Mesodermal cell (in vitro differentiated cells): ENCODE results near the gene CFAP107.
"Not testable (repeated sequence)": the region's sequence is repeated elsewhere in the genome, so short reads cannot be mapped to it uniquely, and the experiment has no call there.

ENCODE experiments used
- H3K27ac ChIP-seq: 2 replicates; pipeline ENCODE4 v1.7.0; 2013; ENCODE audit warnings: mild to moderate bottlenecking, low read depth, low read length, moderate library complexity; ENCODE audit not compliant: severe bottlenecking
- H3K36me3 ChIP-seq: 2 replicates; pipeline ENCODE4 v1.7.1; 2013; ENCODE audit warnings: mild to moderate bottlenecking, low read length, moderate library complexity; ENCODE audit not compliant: control insufficient read depth, insufficient read depth
- H3K4me1 ChIP-seq: one replicate; pipeline ENCODE4 v1.7.1; 2013; ENCODE audit warnings: mild to moderate bottlenecking, low read length; ENCODE audit not compliant: insufficient read depth, control insufficient read depth, poor library complexity, severe bottlenecking
- H3K4me3 ChIP-seq: 2 replicates; pipeline ENCODE4 v1.7.0; 2013; ENCODE audit warnings: low read length, control low read depth, mild to moderate bottlenecking; ENCODE audit not compliant: insufficient read depth, poor library complexity, severe bottlenecking; ENCODE audit errors: extremely low read depth
- H3K9me3 ChIP-seq: 2 replicates; pipeline ENCODE4 v1.7.1; 2013; ENCODE audit warnings: mild to moderate bottlenecking, low read length, moderate library complexity; ENCODE audit not compliant: control insufficient read depth
- WGBS, 2 experiments: methylation state at CpG; one replicate each; pipeline ENCODE4 v1.1.5; 2013; ENCODE audit warnings: missing lambda C conversion rate in 2 of 2; ENCODE audit not compliant: insufficient coverage in 2 of 2; 5-methylcytosine and 5-hydroxymethylcytosine counted together

The CFAP107 gene

DNA sequence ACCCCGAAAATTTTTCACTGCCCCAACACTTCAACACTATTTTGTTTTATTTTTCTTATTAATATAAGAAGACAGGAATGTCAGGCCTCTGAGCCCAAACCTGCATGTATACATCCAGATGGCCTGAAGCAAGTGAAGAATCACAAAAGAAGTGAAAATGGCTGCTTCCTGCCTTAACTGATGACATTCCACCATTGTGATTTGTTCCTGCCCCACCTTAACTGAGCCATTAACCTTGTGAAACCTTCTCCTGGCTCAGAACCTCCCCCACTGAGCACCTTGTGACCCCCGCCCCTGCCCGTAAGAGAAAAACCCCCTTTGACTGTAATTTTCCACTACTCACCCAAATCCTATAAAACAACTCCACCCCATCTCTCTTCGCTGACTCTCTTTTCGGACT is 32.3 kb upstream of the CFAP107 start:
- not testable (repeated sequence) for H3K9me3 ChIP-seq, H3K27ac ChIP-seq, H3K36me3 ChIP-seq, H3K4me3 ChIP-seq
- WGBS, 2 experiments = 68 to 87% methylated on average over 2 to 4 of the region's 5 CpGs
- peaks cover 11% of the 10 kb centered on the region for H3K4me1 ChIP-seq

DNA sequence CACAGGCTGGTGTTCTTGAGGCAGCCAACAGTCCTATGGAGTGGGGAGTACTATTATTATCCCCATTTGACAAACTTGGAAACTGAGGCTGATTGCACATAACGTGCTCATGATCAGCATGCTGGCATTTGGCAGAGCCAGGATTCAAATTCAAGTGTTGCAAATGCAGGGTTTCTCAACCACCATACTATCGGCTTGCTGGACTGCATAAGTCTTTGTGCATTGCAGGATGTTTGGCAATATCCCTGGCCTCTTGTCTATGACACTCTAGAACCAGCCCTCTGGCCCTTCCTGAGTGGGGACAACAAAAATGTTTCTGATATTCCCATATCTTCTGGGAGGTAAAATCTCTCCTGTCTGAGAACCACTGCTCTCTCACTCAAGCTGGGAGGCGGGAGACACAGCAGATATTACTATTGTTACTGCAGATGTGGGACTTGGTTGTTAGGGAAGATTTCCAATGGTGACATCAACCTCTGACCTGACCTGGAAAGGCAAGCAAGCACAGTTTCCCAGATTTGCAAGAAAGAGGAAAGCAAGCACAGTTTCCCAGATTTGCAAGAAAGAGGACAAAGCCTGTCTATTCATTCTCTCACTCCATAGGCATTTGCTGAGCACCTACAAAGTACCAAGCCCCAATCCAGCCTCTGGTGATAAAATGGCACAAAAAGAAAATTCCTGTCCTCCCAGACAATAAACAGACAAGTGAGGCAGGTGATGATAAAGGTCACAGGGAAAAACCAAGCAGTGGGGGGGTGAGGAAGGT is 31.1 kb upstream of the CFAP107 start:
- peaks cover 11% of the 10 kb centered on the region for H3K4me1 ChIP-seq

DNA sequence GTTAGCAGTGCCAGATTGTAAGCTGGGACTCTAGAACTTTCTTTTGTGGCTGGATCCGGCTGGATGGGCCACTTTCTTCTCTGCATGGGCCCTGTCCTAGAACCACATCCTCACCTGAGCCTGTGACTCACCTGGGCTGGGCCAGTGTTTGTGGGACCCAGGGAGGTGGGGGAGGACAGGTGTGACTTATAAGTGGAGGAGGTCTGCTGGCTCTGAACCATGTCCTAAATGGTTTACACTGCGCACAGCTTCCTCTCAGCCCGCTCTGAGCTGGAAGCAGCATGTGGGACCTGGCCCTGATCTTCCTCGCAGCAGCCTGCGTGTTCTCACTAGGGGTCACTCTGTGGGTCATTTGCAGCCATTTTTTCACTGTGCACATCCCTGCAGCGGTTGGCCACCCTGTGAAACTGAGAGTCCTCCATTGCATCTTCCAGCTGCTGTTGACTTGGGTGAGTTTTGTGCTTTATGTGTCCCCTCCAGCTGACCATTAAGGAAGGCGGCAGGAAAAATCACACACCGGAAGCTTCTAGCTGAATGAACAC is 30.0 kb upstream of the CFAP107 start, which contains the start of gene AADACL3:
Gene AADACL3, plus strand, starts transcription at position 215 of the 542 bp plus-strand sequence. Its CDS starts 67 bp downstream, at position 282.
- 88 to 89% methylated on average over 7 of the region's 8 CpGs for WGBS, 2 experiments
- Histone ChIP-seq H3K9me3 (no peaks in the 10 kb centered on the region), H3K4me1 (peaks cover 11% of the 10 kb centered on the region), H3K4me3 (no peak within 1 kb of the TSS), H3K36me3 (no peaks in the 10 kb centered on the region), H3K27ac (no peak within 1 kb of the TSS)

More for the DNA sequence above, 31.1 kb upstream of the CFAP107 start:
- no peak overlapping the region for H3K4me3 ChIP-seq
- 80 to 87% methylated on average over 2 of the region's 3 CpGs for WGBS, 2 experiments
- no peaks in the 10 kb centered on the region for H3K36me3 ChIP-seq
- H3K27ac ChIP-seq = no peak overlapping the region
- no peaks in the 10 kb centered on the region for H3K9me3 ChIP-seq

DNA sequence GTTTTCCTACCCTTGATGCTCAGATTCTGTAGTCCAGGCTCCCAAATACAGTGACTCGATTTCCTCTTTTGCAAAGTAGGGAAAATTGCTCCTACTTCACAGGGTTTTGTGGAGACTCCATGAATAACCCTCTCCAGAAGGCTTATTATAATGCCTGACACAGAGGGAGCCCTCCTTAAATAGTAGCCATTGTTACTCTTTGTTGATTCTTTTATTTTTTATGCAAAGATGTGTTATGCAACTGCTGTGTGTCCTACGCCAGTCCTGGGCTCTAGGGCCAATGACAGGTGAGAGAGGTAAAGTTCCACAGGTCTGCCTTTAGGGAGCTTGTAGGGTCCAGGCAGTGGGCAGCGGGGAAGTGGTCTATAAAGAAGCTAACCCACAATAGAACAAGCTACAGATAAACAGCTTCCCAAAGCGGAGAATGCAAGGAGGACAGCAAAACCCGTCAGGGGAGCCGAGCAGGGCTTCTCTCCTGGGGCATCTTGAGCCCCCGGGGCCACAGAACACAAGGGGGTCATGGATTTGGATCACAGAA is 28.6 kb upstream of the CFAP107 start:
- no peaks in the 10 kb centered on the region for H3K36me3 ChIP-seq
- H3K27ac ChIP-seq = no peak overlapping the region
- WGBS, 2 experiments = 67 to 80% methylated on average over 3 to 5 of the region's 7 CpGs
- peaks cover 3% of the 10 kb centered on the region for H3K4me1 ChIP-seq
- no peak overlapping the region for H3K4me3 ChIP-seq
- H3K9me3 ChIP-seq = no peaks in the 10 kb centered on the region

DNA sequence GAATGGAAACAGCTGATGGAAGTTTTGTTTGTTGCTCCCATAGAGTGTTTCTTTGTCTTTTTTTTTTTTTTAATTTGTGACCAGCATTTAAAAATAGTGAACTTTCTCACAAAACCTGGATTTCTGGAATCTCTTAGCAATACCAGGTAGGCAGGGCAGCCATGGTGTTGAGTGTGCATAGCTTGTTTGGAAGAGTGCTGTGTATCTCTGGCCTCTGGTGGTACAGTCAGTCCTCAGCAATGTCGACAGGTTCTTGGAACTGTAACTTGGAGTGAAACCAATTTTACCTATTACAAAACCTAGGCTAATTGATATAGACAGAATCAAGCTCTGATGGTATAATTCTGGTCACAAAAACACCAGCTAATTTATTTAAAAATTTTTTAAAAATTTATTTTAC is 23.4 kb upstream of the CFAP107 start:
- H3K9me3 ChIP-seq = no peaks in the 10 kb centered on the region
- no peaks in the 10 kb centered on the region for H3K4me1 ChIP-seq
- WGBS, 2 experiments = no CpG with 5 or more reads among the region's 1 CpG

DNA sequence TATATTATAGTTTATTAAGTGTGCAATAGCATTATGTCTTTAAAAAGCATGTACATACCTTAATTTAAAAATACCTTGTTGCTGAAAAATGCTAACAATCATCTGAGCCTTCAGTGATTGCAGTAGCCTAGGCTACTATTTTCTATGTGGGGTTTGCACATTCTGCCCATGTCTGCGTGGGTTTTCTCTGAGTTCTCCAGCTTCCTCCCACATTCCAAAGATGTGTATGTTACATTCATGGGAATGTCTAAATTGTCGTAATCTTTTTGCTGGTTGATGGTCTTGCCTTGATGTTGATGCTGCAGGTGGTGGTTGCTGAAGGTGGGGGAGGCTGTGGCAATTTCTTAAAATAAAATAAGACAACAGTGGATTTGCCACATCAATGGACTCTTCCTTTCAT is 17.6 kb upstream of the CFAP107 start:
- H3K4me1 ChIP-seq = no peaks in the 10 kb centered on the region
- H3K36me3 ChIP-seq = no peaks in the 10 kb centered on the region
- H3K27ac ChIP-seq = no peak overlapping the region
- H3K9me3 ChIP-seq = peaks cover 6% of the 10 kb centered on the region
- whole genome bisulfite sequencing, 2 experiments = no CpG with 5 or more reads among the region's 2 CpGs
- H3K4me3 ChIP-seq = no peak overlapping the region

More for the DNA sequence above, 23.4 kb upstream of the CFAP107 start:
- no peak overlapping the region for H3K4me3 ChIP-seq
- H3K27ac ChIP-seq = no peak overlapping the region
- H3K36me3 ChIP-seq = no peaks in the 10 kb centered on the region

DNA sequence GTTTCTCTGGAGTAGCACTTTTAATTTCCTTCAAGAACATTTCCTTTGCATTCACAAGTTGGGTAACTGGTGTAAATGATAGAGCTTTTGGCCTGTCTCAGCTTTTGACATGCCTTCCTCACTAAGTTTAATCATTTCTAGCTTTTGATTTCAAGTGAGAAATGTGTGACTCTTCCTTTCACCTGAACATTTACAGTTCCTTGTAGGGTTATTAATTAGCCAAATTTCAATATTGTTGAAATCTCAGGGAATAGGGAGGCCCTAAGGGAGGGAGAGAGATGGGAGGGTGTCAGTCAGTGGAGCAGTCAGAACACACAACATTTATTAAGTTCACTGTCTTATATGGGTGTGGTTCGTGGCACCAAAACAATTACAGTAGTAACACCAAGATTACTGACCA is 15.8 kb upstream of the CFAP107 start:
- Histone ChIP-seq H3K4me3 (no peak overlapping the region), H3K4me1 (no peaks in the 10 kb centered on the region), H3K9me3 (peaks cover 6% of the 10 kb centered on the region), H3K27ac (no peak overlapping the region), H3K36me3 (no peaks in the 10 kb centered on the region)
- WGBS, 2 experiments = no CpG with 5 or more reads among the region's 1 CpG

DNA sequence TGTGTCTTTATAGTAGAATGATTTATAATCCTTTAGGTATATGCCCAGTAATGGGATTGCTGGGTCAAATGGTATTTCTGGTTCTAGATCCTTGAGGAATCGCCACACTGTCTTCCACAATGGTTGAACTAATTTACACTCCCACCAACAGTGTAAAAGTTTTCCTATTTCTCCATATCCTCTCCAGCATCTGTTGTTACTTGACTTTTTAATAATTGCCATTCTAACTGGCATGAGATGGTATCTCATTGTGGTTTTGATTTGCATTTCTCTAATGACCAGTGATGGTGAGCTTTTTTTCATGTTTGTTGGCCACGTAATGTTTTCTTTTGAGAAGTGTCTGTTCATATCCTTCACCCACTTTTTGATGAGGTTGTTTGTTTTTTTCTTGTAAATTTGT is 14.9 kb upstream of the CFAP107 start:
- not testable (repeated sequence) for H3K9me3 ChIP-seq, H3K27ac ChIP-seq, H3K36me3 ChIP-seq, H3K4me3 ChIP-seq, H3K4me1 ChIP-seq
- WGBS, 2 experiments = no CpG with 5 or more reads among the region's 2 CpGs

DNA sequence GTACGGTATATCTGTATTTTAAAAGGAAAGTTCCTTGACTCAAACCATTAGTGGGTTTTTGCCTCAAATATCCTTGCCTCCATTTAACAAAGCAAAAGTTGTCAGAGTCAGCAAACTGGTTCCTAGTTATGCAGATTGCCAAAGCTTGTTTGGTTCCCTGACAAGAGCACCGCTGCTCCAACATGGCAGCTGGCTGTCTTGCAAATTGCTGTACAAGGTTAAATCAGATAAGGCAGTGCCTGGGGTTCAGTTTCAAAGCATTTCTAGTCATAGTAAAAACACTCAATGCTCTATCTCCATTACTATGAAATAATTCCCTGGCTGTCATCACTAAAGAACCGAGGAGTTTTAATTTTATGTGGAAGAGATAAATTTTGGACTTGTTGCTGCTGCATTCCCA is 11.3 kb upstream of the CFAP107 start:
- Histone ChIP-seq H3K9me3 (no peaks in the 10 kb centered on the region), H3K4me3 (no peak overlapping the region), H3K27ac (no peak overlapping the region), H3K4me1 (no peaks in the 10 kb centered on the region), H3K36me3 (no peaks in the 10 kb centered on the region)
- WGBS, 2 experiments = 83% methylated on average over 1 of the region's 3 CpGs

DNA sequence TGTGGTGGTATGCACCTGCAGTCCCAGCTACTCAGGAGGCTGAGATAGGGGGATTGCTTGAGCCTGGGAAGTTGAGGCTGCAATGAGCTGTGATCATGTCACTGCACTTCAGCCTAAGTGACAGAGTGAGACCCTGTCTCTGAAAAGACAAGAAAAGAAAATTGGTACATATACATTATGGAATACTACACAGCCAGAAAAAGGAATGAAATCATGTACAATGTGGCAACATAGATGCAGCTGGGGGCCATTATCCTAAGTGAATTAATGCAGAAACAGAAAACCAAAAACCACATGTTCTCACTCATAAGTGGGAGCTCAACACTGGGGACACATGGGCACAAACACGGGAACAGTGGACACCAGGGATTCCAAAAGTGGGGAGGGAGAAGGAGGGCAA is 7.1 kb upstream of the CFAP107 start:
- H3K4me1 ChIP-seq = no peaks in the 10 kb centered on the region
- H3K9me3 ChIP-seq = no peaks in the 10 kb centered on the region
- no peak overlapping the region for H3K4me3 ChIP-seq
- WGBS, 2 experiments = 70% methylated on average over 1 of the region's 1 CpG; no CpG with 5 or more reads in 1 of the 2 experiments
- H3K27ac ChIP-seq = no peak overlapping the region
- H3K36me3 ChIP-seq = no peaks in the 10 kb centered on the region

DNA sequence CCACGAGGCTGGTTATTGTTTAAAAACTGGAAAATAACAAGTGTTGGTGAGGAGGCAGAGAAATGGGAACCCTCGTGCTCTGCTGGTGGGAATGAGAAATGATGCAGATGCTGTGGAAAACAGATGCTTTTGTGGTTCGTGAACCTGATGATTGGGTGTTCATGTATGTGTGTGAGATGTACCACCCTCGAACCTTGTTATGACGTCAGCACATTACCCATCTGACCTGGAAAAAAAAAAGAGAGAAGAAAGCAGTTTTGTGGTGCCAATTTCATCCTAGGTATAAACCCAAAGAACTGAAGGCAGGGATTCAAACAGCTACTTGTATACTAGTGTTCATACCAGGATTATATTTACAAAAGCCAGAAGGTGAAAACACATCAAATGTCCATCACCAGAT is 6.4 kb upstream of the CFAP107 start:
- no peaks in the 10 kb centered on the region for H3K36me3 ChIP-seq
- no peaks in the 10 kb centered on the region for H3K4me1 ChIP-seq
- no peak overlapping the region for H3K27ac ChIP-seq
- 97% methylated on average over 2 to 4 of the region's 5 CpGs for WGBS, 2 experiments
- H3K4me3 ChIP-seq = no peak overlapping the region
- H3K9me3 ChIP-seq = no peaks in the 10 kb centered on the region
